Smooth muscle cell (in vitro differentiated cells): Measurements from ENCODE around the gene AGO4. TPM values are rescaled to one million over a fixed set of nuclear protein-coding genes. Genes with fewer than 3 reads are reported as not detected.

Experiments
- DNase-seq: peaks from one replicate; lab custom pipeline; 2025; ENCODE audit not compliant: unreplicated experiment; lab: John Stamatoyannopoulos, UW
- H2AFZ ChIP-seq: fragments of 200-600 bp; sonication (generic); 2 replicates; pipeline ENCODE4 v1.6.0; 2016; ENCODE audit warnings: antibody characterized with exemption, low read depth, mild to moderate bottlenecking
- H3F3A ChIP-seq: fragments of 200-600 bp; sonication (generic); 2 replicates; pipeline ENCODE4 v1.6.0; 2017; ENCODE audit warnings: antibody characterized with exemption, low read depth
- H3K27ac ChIP-seq: fragments of 200-600 bp; sonication (generic); 2 replicates; pipeline ENCODE4 v1.5.1; 2016; ENCODE audit warnings: low read depth, mild to moderate bottlenecking
- H3K27me3 ChIP-seq: fragments of 200-600 bp; sonication (generic); 2 replicates; pipeline ENCODE4 v1.6.1; 2016; ENCODE audit warnings: low read depth, mild to moderate bottlenecking
- H3K36me3 ChIP-seq: fragments of 200-600 bp; sonication (generic); 2 replicates; pipeline ENCODE4 v1.5.1; 2016; ENCODE audit warnings: low read depth
- H3K4me1 ChIP-seq: fragments of 200-600 bp; sonication (generic); 2 replicates; pipeline ENCODE4 v1.5.1; 2016; ENCODE audit warnings: low read depth
- H3K4me2 ChIP-seq: fragments of 200-600 bp; sonication (generic); 2 replicates; pipeline ENCODE4 v1.6.0; 2016; ENCODE audit warnings: mild to moderate bottlenecking
- H3K4me3 ChIP-seq: fragments of 200-600 bp; sonication (generic); 2 replicates; pipeline ENCODE4 v1.5.1; 2016; ENCODE audit warnings: mild to moderate bottlenecking
- H3K79me2 ChIP-seq: fragments of 200-600 bp; sonication (generic); 2 replicates; pipeline ENCODE4 v1.6.0; 2016; ENCODE audit warnings: low read depth, mild to moderate bottlenecking
- H3K9ac ChIP-seq: fragments of 200-600 bp; sonication (generic); 2 replicates; pipeline ENCODE4 v1.6.0; 2016; ENCODE audit warnings: low read depth
- H3K9me3 ChIP-seq: fragments of 200-600 bp; sonication (generic); replicated peaks from 2 replicates; pipeline ENCODE4 v1.5.1; 2016; ENCODE audit warnings: low read depth
- H4K20me1 ChIP-seq: fragments of 200-600 bp; sonication (generic); 2 replicates; pipeline ENCODE4 v1.6.0; 2016; ENCODE audit warnings: low read depth
- WGBS: methylation state at CpG from one replicate; pipeline ENCODE4 v1.1.7; 2016; ENCODE audit warnings: low lambda C conversion rate; 5-methylcytosine and 5-hydroxymethylcytosine counted together
- polyA plus RNA-seq: library from polyadenylated mRNA; unstranded; fragments of >200 nt; fragmentation: Nextera tagmentation; extraction: Ambion mirVana; gene quantifications from 2 replicates; pipeline ENCODE4 v1.2.1, GENCODE V29; 2016
- total RNA-seq: library from RNA; depleted of rRNA; stranded (reverse); fragments of >200 nt; gene quantifications from 2 replicates; pipeline ENCODE4 v1.2.3, GENCODE V29; 2014
- TF ChIP-seq, protein P1 (sequence below): fragments of 200-600 bp; sonication (generic); IDR thresholded peaks from 2 replicates; pipeline ENCODE4 v1.5.1; 2017; ENCODE audit warnings: borderline replicate concordance, mild to moderate bottlenecking, antibody characterized with exemption; ENCODE audit not compliant: insufficient read depth, poor library complexity, severe bottlenecking

AGO4 gene
- total and polyA plus RNA-seq, 2 experiments from 2014 or later = 5.8 to 10.7 TPM

DNA sequence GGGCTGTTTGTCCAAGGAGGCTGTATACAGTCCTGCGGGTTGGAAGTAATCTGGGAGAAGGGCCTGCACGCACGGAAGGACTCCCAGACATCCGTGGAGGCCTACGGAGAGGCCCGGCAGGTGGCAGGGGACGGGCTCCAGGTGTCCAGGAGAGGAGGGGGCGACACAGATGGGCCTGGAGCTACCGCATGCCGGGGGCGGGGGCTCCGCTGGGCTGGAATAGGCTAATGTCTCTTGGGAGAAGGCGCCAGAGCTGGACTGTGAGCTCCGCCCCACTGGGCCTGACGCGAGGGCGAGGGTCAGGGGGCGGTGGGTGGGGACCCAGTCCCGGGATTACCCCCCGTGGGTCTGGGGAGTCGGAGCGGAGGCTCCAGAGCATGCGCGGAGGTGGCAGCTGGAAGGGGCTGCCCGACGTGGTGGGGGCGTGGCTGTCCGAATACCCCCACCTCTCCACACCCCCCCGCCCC lies 75.9 kb downstream of the AGO4 start:
- Histone ChIP-seq H3K4me1 (peaks cover 25% of the 10 kb centered on the region), H3K27me3 (no peaks in the 10 kb centered on the region), H2AFZ (peak overlapping the region; percentile 97), H3K9ac (peak overlapping the region; percentile 90), H3K4me3 (peak overlapping the region; percentile 100), H3K4me2 (peak overlapping the region; percentile 100), H3K36me3 (no peaks in the 10 kb centered on the region), H4K20me1 (peaks cover 47% of the 10 kb centered on the region), H3F3A (peaks cover 6% of the 10 kb centered on the region), H3K27ac (peak overlapping the region; percentile 53), H3K79me2 (peaks cover 5% of the 10 kb centered on the region), H3K9me3 (no peaks in the 10 kb centered on the region)
- TF ChIP-seq, protein P1, sequence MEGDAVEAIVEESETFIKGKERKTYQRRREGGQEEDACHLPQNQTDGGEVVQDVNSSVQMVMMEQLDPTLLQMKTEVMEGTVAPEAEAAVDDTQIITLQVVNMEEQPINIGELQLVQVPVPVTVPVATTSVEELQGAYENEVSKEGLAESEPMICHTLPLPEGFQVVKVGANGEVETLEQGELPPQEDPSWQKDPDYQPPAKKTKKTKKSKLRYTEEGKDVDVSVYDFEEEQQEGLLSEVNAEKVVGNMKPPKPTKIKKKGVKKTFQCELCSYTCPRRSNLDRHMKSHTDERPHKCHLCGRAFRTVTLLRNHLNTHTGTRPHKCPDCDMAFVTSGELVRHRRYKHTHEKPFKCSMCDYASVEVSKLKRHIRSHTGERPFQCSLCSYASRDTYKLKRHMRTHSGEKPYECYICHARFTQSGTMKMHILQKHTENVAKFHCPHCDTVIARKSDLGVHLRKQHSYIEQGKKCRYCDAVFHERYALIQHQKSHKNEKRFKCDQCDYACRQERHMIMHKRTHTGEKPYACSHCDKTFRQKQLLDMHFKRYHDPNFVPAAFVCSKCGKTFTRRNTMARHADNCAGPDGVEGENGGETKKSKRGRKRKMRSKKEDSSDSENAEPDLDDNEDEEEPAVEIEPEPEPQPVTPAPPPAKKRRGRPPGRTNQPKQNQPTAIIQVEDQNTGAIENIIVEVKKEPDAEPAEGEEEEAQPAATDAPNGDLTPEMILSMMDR = no peak
- 5% methylated on average over 5 of the region's 29 CpGs for whole genome bisulfite sequencing
- peak; percentile 30 for DNase-seq

DNA sequence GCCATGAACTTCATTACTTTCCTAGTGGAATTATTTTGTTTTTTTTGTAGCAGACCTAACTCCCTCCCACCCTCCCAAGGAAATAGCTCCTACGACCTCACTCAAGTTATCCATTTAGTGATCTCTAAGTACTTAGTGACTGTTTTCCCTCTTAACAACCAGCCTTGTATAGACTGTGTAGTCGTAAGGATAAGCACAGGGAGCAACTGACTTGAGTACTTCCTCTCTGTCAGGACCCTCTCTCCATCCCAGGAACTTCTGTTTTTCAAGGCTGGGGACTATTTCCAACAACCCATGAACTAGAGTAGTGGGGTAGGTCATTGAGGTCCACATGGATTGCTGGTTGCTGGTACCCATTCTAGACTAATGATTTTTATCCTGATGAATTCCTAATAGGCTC lies 77.1 kb downstream of the AGO4 start:
- TF ChIP-seq, protein P1 = no peak
- no peaks in the 10 kb centered on the region for H3K36me3 ChIP-seq
- H4K20me1 ChIP-seq = peaks cover 48% of the 10 kb centered on the region
- no peak overlapping the region for H3K9ac ChIP-seq
- no peaks in the 10 kb centered on the region for H3K9me3 ChIP-seq
- H3F3A ChIP-seq = peaks cover 6% of the 10 kb centered on the region
- H3K4me2 ChIP-seq = no peak overlapping the region
- peaks cover 5% of the 10 kb centered on the region for H3K79me2 ChIP-seq
- H3K4me1 ChIP-seq = peaks cover 25% of the 10 kb centered on the region
- H2AFZ ChIP-seq = no peak overlapping the region
- no peak overlapping the region for H3K4me3 ChIP-seq
- H3K27ac ChIP-seq = no peak overlapping the region
- DNase-seq = no peak
- H3K27me3 ChIP-seq = no peaks in the 10 kb centered on the region
- 22% methylated on average over 2 of the region's 2 CpGs for WGBS

DNA sequence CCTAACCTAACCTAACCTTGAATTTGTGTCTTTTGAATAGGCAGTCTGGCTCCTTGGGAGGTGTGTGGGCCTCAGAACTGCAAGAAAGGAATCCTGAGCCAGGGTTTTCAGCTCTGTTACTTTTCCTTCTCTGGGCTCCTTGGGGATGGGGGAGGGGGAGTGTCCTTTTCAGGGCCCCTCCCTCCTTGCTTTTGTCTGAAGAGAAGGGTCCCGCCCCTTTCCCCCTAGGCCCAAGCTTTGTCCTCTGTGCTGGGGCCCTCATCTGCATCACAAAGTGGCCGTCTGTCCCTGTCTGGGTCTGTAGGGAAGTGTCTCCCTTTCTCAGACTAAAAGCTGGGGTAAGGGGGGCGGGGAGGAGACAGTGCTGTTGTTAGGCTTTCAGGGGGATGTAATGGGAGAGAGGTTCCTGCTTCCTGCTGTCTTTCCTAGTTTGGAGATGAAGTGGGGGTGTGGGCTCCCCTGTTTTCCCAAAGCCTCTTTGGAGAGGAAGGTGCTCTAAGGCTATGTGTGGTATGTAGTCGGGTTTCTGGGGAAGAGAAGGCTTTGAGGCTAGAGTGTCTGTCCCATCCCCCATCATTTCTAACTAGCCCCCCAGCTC lies 78.2 kb downstream of the AGO4 start:
- Histone ChIP-seq H3K4me3 (no peak overlapping the region), H3K36me3 (no peaks in the 10 kb centered on the region), H4K20me1 (peaks cover 48% of the 10 kb centered on the region), H3K27ac (no peak overlapping the region), H3K27me3 (no peaks in the 10 kb centered on the region), H3K4me1 (peaks cover 25% of the 10 kb centered on the region), H3K9me3 (no peaks in the 10 kb centered on the region), H3K9ac (no peak overlapping the region), H2AFZ (no peak overlapping the region), H3K4me2 (peak overlapping the region; percentile 17), H3K79me2 (peaks cover 5% of the 10 kb centered on the region), H3F3A (peaks cover 6% of the 10 kb centered on the region)
- 25% methylated on average over 4 of the region's 4 CpGs for WGBS
- no peak for DNase-seq
- TF ChIP-seq, protein P1 = no peak
